GM12892 (cell line): ENCODE results near the gene IL17RC.

ENCODE experiments used
- POLR2A ChIP-seq: IDR thresholded peaks from 2 replicates; pipeline ENCODE4 v1.6.1; 2011; ENCODE audit warnings: low read depth, low read length, control low read depth
- POLR2AphosphoS5 ChIP-seq: IDR thresholded peaks from 2 replicates; pipeline ENCODE4 v1.6.1; 2011; ENCODE audit warnings: low read depth, low read length, control low read depth

GRCh38 chr3:9881441-9881840, 35.5 kb upstream of the IL17RC start:
- TF ChIP-seq POLR2A (no peak), POLR2AphosphoS5 (no peak)
